Ectodermal cell (in vitro differentiated cells): Measurements from ENCODE around the gene DHRSX.
A peak's percentile ranks its signal among the peaks of the same experiment; 100 is the strongest.

Source experiments
- H3K27ac ChIP-seq: 2 replicates; pipeline ENCODE4 v1.7.0; 2013; ENCODE audit warnings: mild to moderate bottlenecking, low read depth, low read length; ENCODE audit not compliant: insufficient read depth, poor library complexity, severe bottlenecking
- H3K27me3 ChIP-seq: 2 replicates; pipeline ENCODE4 v1.7.0; 2013; ENCODE audit warnings: mild to moderate bottlenecking, low read length; ENCODE audit not compliant: insufficient read depth, control insufficient read depth, poor library complexity, severe bottlenecking
- H3K36me3 ChIP-seq: one replicate; pipeline ENCODE4 v1.7.0; 2013; ENCODE audit warnings: low read length; ENCODE audit not compliant: control insufficient read depth, insufficient read depth
- H3K4me1 ChIP-seq: one replicate; pipeline ENCODE4 v1.7.0; 2013; ENCODE audit warnings: low read length; ENCODE audit not compliant: control insufficient read depth, insufficient read depth
- H3K4me3 ChIP-seq: 2 replicates; pipeline ENCODE4 v1.7.0; 2013; ENCODE audit warnings: low read depth, low read length, control low read depth; ENCODE audit not compliant: insufficient read depth
- H3K9me3 ChIP-seq: 2 replicates; pipeline ENCODE4 v1.7.0; 2013; ENCODE audit warnings: mild to moderate bottlenecking, low read length, moderate library complexity; ENCODE audit not compliant: control insufficient read depth
- WGBS, 2 experiments: methylation state at CpG; one replicate each; pipeline ENCODE4 v1.1.7; 2013; ENCODE audit warnings: missing lambda C conversion rate in 2 of 2; 5-methylcytosine and 5-hydroxymethylcytosine counted together

Gene DHRSX

GRCh38 chrX:2498781-2499302 is 1.9 kb downstream of the DHRSX start:
- Histone ChIP-seq H3K27me3 (no peaks in the 10 kb centered on the region), H3K36me3 (peaks cover 6% of the 10 kb centered on the region), H3K4me1 (peaks cover 18% of the 10 kb centered on the region), H3K9me3 (no peaks in the 10 kb centered on the region), H3K4me3 (peak overlapping the region; percentile 90), H3K27ac (peak overlapping the region; percentile 73)
- WGBS, 2 experiments: 11 to 13% methylated on average over 10 of the region's 10 CpGs

DNA sequence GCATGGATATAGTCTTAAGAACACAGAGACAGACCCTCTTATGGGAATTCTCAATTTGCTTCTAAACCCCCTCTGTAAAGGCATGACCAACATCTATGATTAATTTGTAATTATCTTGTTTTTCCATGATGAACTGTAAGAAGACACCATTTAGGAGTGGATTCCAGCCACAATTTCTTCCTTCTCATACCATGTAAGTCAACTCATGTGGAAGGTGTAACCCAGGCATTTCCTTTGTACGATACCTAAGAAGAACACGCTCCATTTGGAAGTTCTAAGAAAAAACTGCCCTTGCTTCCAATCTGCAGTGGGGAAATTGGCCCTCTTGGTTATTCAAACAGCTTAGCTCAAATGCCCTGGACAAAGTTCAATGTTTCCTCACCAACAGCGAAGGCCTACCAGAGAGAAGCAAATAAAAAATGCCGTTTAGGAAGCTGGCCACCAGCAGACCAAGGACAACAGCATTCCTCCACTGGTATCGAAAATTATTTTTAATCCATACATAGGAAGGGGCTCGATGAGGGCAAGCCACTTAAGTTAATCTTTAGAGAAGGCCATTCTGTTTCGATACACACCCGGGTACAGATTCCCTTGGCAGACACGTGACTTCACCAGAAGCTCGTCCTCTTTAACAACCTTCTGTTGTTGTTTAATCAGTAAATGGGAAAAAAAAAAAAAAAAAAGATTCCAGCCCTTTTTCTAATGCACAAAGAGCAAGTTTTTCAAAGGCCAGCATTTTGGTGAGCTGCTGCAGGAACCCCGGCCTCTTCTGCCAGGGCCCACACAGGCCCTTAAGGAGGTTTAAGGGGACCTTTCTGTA is 2.6 kb downstream of the DHRSX start:
- H3K9me3 ChIP-seq: no peaks in the 10 kb centered on the region
- peak overlapping the region; percentile 90 for H3K4me3 ChIP-seq
- 48 to 50% methylated on average over 11 of the region's 11 CpGs for WGBS, 2 experiments

DNA sequence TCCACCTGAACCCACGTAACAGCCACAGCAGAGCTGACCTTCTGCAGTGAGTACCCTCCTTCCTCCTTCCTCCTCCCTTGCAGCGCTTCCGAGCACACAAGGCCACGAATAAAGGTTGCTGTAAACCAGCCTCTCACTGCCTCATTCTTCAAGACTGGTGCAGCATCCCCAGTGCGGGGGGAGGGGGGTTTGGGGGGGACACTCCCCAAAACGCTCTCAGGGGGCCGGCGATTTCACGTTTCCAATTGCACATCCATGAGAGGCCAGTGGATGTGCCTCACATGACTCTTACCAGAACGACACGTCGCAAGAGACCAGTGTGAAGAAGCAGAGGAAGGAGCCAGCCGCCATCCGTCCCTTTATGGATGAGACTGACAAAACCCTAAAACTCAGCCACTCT is 5.2 kb downstream of the DHRSX start:
- no peak overlapping the region for H3K4me3 ChIP-seq
- H3K4me1 ChIP-seq: peaks cover 18% of the 10 kb centered on the region
- no peaks in the 10 kb centered on the region for H3K27me3 ChIP-seq
- peaks cover 8% of the 10 kb centered on the region for H3K36me3 ChIP-seq
- no peaks in the 10 kb centered on the region for H3K9me3 ChIP-seq
- H3K27ac ChIP-seq: no peak overlapping the region
- 84 to 91% methylated on average over 14 of the region's 14 CpGs for WGBS, 2 experiments

More for the DNA sequence above, 2.6 kb downstream of the DHRSX start:
- Histone ChIP-seq H3K4me1 (peaks cover 18% of the 10 kb centered on the region), H3K27ac (peak overlapping the region; percentile 73), H3K27me3 (no peaks in the 10 kb centered on the region), H3K36me3 (peaks cover 6% of the 10 kb centered on the region)

DNA sequence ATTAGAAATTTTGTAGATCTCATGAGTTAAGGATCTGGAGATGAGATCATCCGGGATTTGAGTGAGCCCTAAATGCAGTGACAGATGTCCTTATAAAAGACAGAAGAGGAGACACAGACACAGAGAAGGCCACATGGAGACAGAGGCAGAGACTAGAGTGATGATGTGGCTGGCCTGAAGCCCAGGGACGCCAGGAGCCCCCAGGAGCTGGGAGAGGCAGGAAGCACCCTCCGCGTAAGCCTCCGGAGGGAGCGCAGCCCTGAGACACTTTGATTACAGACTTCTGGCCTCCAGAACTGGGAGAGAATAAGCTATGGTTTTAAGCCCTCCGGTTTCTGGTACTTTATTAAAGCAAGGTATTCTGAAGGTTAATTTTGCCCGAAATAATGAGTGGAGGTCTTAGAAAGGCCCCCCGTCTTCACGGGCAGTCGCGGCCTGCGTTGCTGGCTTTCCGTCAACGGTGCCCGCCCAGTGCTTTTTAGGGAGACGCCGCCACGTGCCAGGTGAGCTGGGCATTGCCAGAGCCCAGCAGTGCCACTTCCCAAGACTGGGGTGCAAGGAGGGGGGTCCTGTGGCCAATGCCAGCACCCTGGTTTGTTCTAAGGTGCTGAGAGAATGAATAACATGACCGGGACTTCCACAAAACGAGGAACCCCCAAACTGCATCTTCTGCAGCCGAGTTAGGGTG is 8.1 kb downstream of the DHRSX start:
- H3K36me3 ChIP-seq: peaks cover 36% of the 10 kb centered on the region
- no peak overlapping the region for H3K27ac ChIP-seq
- H3K4me3 ChIP-seq: no peak overlapping the region
- H3K4me1 ChIP-seq: peaks cover 2% of the 10 kb centered on the region
- WGBS, 2 experiments: 95 to 96% methylated on average over 22 of the region's 22 CpGs
- H3K9me3 ChIP-seq: no peaks in the 10 kb centered on the region
- no peaks in the 10 kb centered on the region for H3K27me3 ChIP-seq

- no peaks in the 10 kb centered on the region for H3K27me3 ChIP-seq
- H3K4me1 ChIP-seq: peaks cover 3% of the 10 kb centered on the region
- H3K27ac ChIP-seq: no peak overlapping the region
- H3K9me3 ChIP-seq: no peaks in the 10 kb centered on the region
- no peak overlapping the region for H3K4me3 ChIP-seq
- WGBS, 2 experiments: 95% methylated on average over 22 of the region's 22 CpGs
- H3K36me3 ChIP-seq: peaks cover 44% of the 10 kb centered on the region
These were observed 10.1 kb downstream of the DHRSX start for GRCh38 chrX:2490634-2491033.

DNA sequence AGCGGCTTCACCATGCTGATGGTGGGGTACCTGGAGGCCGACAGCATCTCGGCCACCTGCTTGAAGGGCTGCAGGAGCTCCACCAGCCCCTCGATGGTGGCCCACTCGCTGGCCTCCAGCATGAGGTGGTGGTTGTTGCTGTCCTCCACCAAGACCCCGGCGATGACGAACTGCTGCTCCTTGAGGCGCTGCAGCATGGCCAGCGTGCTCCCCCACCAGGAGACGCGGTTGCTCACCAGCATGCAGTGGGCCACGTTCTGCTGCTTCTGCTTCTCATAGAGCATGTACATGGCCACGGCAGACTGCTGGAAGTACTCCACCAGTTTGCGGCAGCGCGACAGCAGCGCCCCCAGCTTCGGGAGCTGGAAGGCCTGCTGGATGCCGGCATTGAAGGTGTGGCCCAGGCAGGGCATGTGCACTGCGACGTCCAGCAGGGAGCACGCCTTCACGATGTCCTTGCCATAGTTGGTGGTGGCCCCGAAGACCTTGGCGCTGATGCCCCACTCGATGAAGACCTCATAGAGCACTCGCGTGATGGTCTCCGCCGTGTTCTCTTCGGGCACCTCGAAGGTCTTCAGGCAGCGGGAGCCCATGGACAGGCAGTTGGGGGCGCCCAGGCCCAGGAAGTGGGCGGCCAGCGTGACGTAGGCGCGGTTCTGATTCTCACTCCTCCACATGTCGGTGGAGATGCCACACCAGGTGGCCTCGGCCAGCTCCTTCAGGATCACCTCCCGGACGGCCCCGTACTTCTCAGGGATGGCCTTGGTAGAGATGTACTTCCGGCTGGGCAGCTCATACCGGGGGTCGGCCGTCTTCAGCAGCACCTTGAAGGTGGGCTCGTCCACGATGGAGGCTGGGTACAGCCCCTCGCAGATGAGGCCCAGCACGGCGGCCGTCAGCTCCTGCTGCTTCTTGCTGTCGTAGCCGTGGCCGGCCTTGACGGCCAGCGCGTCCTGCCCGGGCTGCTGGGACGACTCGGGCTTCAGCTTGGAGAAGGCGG is 11.0 kb downstream of the DHRSX start:
- Histone ChIP-seq H3K9me3 (no peaks in the 10 kb centered on the region), H3K36me3 (peaks cover 41% of the 10 kb centered on the region), H3K4me3 (no peak overlapping the region), H3K27ac (no peak overlapping the region), H3K4me1 (peaks cover 5% of the 10 kb centered on the region), H3K27me3 (no peaks in the 10 kb centered on the region)
- 97% methylated on average over 65 of the region's 65 CpGs for WGBS, 2 experiments

DNA sequence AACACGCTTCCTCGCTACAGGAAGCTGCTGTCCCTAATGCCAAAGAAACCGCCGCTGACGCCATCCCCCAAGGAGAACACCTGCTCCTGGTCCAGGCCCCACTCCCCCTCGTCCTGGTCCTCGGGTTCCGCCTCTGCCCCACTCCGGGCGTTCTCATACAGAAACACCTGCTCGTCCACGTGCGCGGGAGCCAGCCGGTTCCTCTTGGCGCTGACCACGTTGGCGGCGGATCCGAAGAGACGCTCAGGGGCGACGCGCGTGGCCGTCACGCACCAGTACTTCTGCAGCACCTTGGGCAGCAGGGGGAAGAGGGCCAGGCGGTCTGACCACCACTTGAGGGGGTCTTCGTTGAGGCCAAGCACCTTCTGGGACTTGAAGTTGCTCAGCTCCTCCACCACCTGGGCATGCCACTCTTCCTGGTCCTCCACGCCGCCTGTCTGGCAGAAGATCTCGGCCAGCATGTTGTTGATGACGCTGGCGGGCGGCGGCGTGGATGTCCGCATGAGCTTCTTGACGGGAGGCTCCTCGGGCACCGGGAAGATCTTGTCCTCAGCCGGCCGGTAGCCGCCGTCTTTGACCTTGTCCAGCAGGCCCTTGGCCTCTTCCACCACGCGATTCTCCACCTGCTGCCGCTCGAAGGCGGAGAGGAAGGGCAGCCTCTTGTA is 12.0 kb downstream of the DHRSX start:
- H3K36me3 ChIP-seq: peaks cover 41% of the 10 kb centered on the region
- WGBS, 2 experiments: 96% methylated on average over 50 of the region's 50 CpGs
- H3K27me3 ChIP-seq: no peaks in the 10 kb centered on the region
- no peak overlapping the region for H3K4me3 ChIP-seq
- peaks cover 15% of the 10 kb centered on the region for H3K4me1 ChIP-seq
- H3K27ac ChIP-seq: no peak overlapping the region
- H3K9me3 ChIP-seq: no peaks in the 10 kb centered on the region

DNA sequence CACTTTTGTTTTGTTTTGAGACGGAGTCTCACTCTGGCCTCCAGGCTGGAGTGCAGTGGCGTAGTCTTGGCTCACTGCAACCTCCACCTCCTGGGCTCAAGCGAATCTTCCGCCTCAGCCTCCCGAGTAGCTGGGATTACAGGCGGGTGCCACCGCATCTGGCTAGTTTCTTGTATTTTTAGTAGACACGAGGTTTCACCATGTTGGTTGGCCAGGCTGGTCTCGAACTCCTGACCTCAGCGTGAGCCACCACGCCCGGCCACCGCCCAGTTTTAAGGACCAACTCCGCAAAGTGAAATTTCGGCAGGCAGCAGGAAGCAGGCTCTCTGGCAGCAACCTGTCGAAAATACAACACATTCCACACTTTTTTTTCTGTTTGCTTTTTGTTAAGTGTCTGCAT is 13.4 kb downstream of the DHRSX start:
- Histone ChIP-seq H3K4me1 (peaks cover 18% of the 10 kb centered on the region), H3K27me3 (no peaks in the 10 kb centered on the region), H3K9me3 (no peaks in the 10 kb centered on the region), H3K4me3 (no peak overlapping the region), H3K36me3 (peaks cover 41% of the 10 kb centered on the region), H3K27ac (no peak overlapping the region)
- 91 to 94% methylated on average over 16 of the region's 16 CpGs for WGBS, 2 experiments

DNA sequence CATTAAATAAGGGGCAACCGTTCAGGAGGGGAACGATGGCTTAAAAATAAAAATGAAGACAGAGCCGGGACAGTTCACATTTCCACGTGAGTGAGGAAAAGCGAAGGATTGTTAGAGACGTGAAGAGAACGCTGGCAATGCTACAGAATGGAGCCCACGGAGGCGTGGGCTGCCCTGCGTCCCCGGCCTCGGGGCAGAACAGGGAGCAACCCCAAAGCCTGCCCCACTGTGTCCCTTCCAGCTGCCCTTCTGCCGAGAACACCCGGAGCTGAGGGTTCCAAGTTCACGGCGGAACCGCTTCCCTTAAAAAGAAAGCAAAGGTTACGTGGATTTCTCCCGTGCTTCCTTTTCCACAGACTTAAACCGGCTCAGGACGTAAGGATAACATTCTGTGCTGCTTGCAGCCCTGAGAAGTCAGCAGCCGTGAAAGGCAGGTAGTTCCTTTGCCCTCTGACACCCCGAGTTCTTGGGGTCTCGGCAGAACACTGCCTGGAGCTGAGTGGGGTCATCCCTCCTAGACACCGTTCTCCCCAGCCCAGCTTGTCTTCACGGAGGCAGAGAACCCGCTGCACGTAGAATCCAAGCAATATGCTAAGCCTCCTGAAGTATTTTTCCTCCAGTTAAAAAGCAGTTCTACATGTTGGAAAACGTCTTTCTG is 14.2 kb downstream of the DHRSX start:
- peaks cover 18% of the 10 kb centered on the region for H3K4me1 ChIP-seq
- no peaks in the 10 kb centered on the region for H3K9me3 ChIP-seq
- no peak overlapping the region for H3K4me3 ChIP-seq
- WGBS, 2 experiments: 89 to 90% methylated on average over 29 of the region's 29 CpGs
- H3K27ac ChIP-seq: no peak overlapping the region
- peaks cover 41% of the 10 kb centered on the region for H3K36me3 ChIP-seq
- H3K27me3 ChIP-seq: no peaks in the 10 kb centered on the region
